ENCODE measurements around the gene UBE2J2. TPM values are rescaled to one million over a fixed set of nuclear protein-coding genes. Genes with fewer than 3 reads are reported as not detected.

Gene UBE2J2
- total and polyA plus RNA-seq, 2 of the 8 experiments (the other 6 are each of a cell fraction or from before 2014, with no cell fraction given) = 33.6 to 67.9 TPM

GRCh38 chr1:1268284-1268682 lies 5.4 kb downstream of the UBE2J2 start:
- Histone ChIP-seq H3K23me2 (ENCODE audit: low read depth, low read length) (peaks cover 9% of the 10 kb centered on the region; the same call in 1 of the 2 replicates), H3K4me2 (ENCODE audit: insufficient read depth in 1 of 2, low read depth in 2 of 2, low read length in 2 of 2) (no peak overlapping the region), H4K20me1 (replicated peaks in 1 of 2; ENCODE audit: control insufficient read depth in 1 of 2, insufficient read depth in 2 of 2, low read length in 2 of 2) (peaks cover 20 to 42% of the 10 kb centered on the region in 2 experiments), H3K4me3 (ENCODE audit: extremely low read depth in 1 of 4, insufficient read depth in 2 of 4, low read depth in 3 of 4, low read length in 4 of 4) (no peak overlapping the region), H2BK20ac (ENCODE audit: low read length) (no peak overlapping the region), H3K27me3 (replicated peaks in 1 of 4; ENCODE audit: control insufficient read depth in 3 of 4, extremely low read depth in 1 of 4, insufficient read depth in 3 of 4, low read length in 3 of 4) (no peaks in the 10 kb centered on the region), H3K4ac (replicated peaks; ENCODE audit: insufficient read length, low read depth, low read length) (no peak overlapping the region), H3K9ac (replicated peaks in 1 of 4; ENCODE audit: extremely low read depth in 1 of 4, low read depth in 3 of 4, low read length in 3 of 4) (no peak overlapping the region), H4K8ac (ENCODE audit: extremely low read depth, insufficient read depth, low read length) (no peak overlapping the region), H2BK120ac (replicated peaks; ENCODE audit: low read depth, low read length) (no peak overlapping the region), H3K23ac (ENCODE audit: insufficient read length) (no peak overlapping the region), H3K9me3 (ENCODE audit: insufficient read depth in 2 of 2, low read depth in 1 of 2, low read length in 1 of 2) (no peaks in the 10 kb centered on the region), H2BK5ac (ENCODE audit: low read depth, low read length) (no peak overlapping the region), H3K79me2 (ENCODE audit: control insufficient read depth in 1 of 2, insufficient read depth in 2 of 2, low read length in 2 of 2) (peaks cover 12 to 50% of the 10 kb centered on the region in 2 experiments; a peak in 3 of 4 replicates), H2BK12ac (ENCODE audit: low read depth, low read length) (no peak overlapping the region), H3K56ac (replicated peaks; ENCODE audit: insufficient read length, low read depth, low read length) (no peak overlapping the region), H3K36me3 (ENCODE audit: control insufficient read depth in 2 of 4, insufficient read depth in 4 of 4, low read length in 3 of 4) (peaks cover 5 to 20% (median 11%) of the 10 kb centered on the region in 4 experiments; a peak in 7 of 8 replicates), H3K79me1 (ENCODE audit: low read depth, low read length) (peaks cover 33% of the 10 kb centered on the region), H3K18ac (ENCODE audit: extremely low read depth, low read length) (no peak overlapping the region), H3K14ac (ENCODE audit: insufficient read length) (no peak overlapping the region), H3K4me1 (replicated peaks in 1 of 4; ENCODE audit: control insufficient read depth in 3 of 4, insufficient read depth in 4 of 4, low read length in 3 of 4) (peaks cover 0 to 11% (median 8%) of the 10 kb centered on the region in 4 experiments; a peak in 5 of 7 replicates), H4K5ac (ENCODE audit: insufficient read length, low read depth, low read length) (no peak overlapping the region), H4K91ac (replicated peaks; ENCODE audit: insufficient read length, low read length) (no peak overlapping the region), H2BK15ac (ENCODE audit: low read length) (no peak overlapping the region), H3K27ac (ENCODE audit: low read depth, low read length) (no peak overlapping the region), H2AFZ (ENCODE audit: low read length) (no peak overlapping the region), H2AK5ac (ENCODE audit: low read depth, low read length) (no peak overlapping the region)
- ChIA-PET CTCF (ENCODE audit: partially characterized antibody) (interaction anchor here (0.6 to 1.6 kb wide), 8 partner anchors 13 to 145 kb away, joined by 3 to 6 read pairs (median 4); no protein-coding TSS in a partner anchor), POLR2A (ENCODE audit: partially characterized antibody) (interaction anchor here (0.7 to 0.9 kb wide), 3 partner anchors 10 to 230 kb away, joined by 3 read pairs; no protein-coding TSS in a partner anchor)
- FAIRE-seq (no peak), DNase-seq (ENCODE audit: low read depth in 1 of 2, low spot score in 2 of 2) (no peak)
- no peak for TF ChIP-seq CTCF (IDR thresholded peaks at IDR 0.05; ENCODE audit: control extremely low read depth in 1 of 3, insufficient read depth in 1 of 3, low read depth in 1 of 3, low read length in 3 of 3)
- TF ChIP-seq CHD1 (IDR thresholded peaks at IDR 0.05; ENCODE audit: low read depth, low read length) = no peak
- no peak for TF ChIP-seq ATF2 (IDR thresholded peaks at IDR 0.05; ENCODE audit: low read length)
- TF ChIP-seq NANOG (IDR thresholded peaks at IDR 0.05; ENCODE audit: insufficient read depth, low read depth, low read length, poor library complexity, severe bottlenecking) = no peak
- no peak for TF ChIP-seq TCF12 (IDR thresholded peaks at IDR 0.05; ENCODE audit: low read depth, low read length)
- TF ChIP-seq EZH2 (IDR thresholded peaks at IDR 0.05; ENCODE audit: low read depth, low read length, severe bottlenecking) = no peak
- no peak for TF ChIP-seq SP1 (IDR thresholded peaks at IDR 0.05; ENCODE audit: low read depth, low read length)
- WGBS, 2 experiments (ENCODE audit: extremely low coverage in 1 of 2, insufficient coverage in 1 of 2, insufficient read length in 1 of 2, insufficient replicate concordance in 2 of 2, low coverage in 1 of 2, low lambda C conversion rate in 2 of 2, missing lambda C conversion rate in 1 of 2) = 97% methylated on average over 13 of the region's 13 CpGs; no CpG with 5 or more reads in 1 of the 2 experiments

Data from H1 (cell line).